ENCODE measurements around the gene STK11.
A peak's percentile ranks its signal among the peaks of the same experiment; 100 is the strongest.

STK11 gene

GRCh38 chr19:1274852-1275259, 69.3 kb downstream of the STK11 start:
- DNase-seq = no peak

DNA sequence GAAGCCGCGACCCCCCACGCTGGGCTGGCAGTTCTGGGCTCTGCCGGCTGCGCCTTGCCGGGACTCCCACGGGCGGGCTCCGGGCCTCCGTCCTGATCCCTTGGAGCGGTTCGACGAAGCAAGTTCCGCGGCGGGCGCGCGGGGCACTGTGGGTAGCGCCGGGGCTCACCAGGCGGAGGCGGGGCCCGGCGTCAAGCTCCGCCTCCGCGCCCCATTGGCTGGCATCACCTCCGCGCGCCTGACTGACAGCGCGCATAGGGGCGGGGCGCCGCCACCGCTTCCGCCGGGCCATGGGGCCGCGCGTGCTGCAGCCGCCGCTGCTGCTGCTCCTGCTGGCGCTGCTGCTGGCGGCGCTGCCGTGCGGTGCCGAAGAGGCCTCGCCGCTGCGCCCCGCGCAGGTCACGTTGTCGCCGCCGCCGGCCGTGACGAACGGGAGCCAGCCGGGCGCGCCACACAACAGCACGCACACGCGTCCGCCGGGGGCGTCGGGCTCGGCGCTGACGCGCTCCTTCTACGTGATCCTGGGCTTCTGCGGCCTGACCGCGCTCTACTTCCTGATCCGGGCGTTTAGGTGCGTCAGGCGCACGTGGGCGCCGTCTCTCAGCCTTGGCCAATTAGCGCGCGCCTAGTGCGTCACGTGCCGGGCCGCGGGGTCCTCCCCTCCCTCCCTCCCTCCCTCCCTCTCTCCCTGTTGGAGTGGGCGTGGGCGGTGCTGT, 69.8 kb downstream of the STK11 start, which contains the start of gene FAM174C:
TSS of gene FAM174C (plus strand) at position 271 of the 716 bp plus-strand sequence. CDS start at position 291, 20 bp downstream.
- peak; percentile 98 for DNase-seq

- no peak for DNase-seq
Observed at GRCh38 chr19:1275976-1276627, 70.5 kb downstream of the STK11 start.

- peak; percentile 58 for DNase-seq
Observed at GRCh38 chr19:1276628-1277022, 71.0 kb downstream of the STK11 start.

- no peak for DNase-seq
Observed at GRCh38 chr19:1277061-1277460, 71.5 kb downstream of the STK11 start.

Measured in activated CD4-positive, alpha-beta T cell treated with anti-CD3 and anti-CD28 coated beads, Interleukin-2, Interleukin-6, amounts not matched to agents 100 ng/mL and 50 ng/mL, durations not matched to agents 16 hours and 8 hours (primary cell).